Natural killer cell (primary cell): ENCODE data around the gene SULT1C3. TPM values are rescaled to one million over a fixed set of nuclear protein-coding genes. Genes with fewer than 3 reads are reported as not detected.
"Not testable (repeated sequence)": the region's sequence is repeated elsewhere in the genome, so short reads cannot be mapped to it uniquely, and the experiment has no call there.

Experiments
- ATAC-seq, 3 donors: fragments of 150-1000 bp in 2 of 3; fragments of 200-7000 bp in 1 of 3; cut with Tn5 transposase; 1 replicate in 1 of 3; 2 replicates in 2 of 3; pipeline ENCODE4 v1.10.0; 2021; ENCODE audit warnings: mild to moderate bottlenecking in 2 of 3, moderate library complexity in 2 of 3
- DNase-seq, 2 donors: peaks; one replicate each; pipeline versions ENCODE4 v3.0.0 to v3.0.0-alpha.2; 2013 to 2021; ENCODE audit warnings: mixed read lengths in 1 of 2
- H3K27ac ChIP-seq: one replicate; pipeline ENCODE4 v1.5.1; 2013; ENCODE audit warnings: mild to moderate bottlenecking, low read length
- H3K27me3 ChIP-seq: one replicate; pipeline ENCODE4 v1.6.1; 2013; ENCODE audit warnings: low read length; ENCODE audit not compliant: control insufficient read depth, insufficient read depth
- H3K36me3 ChIP-seq: one replicate; pipeline ENCODE4 v1.6.1; 2013; ENCODE audit warnings: low read length; ENCODE audit not compliant: control insufficient read depth, insufficient read depth
- H3K4me1 ChIP-seq: one replicate; pipeline ENCODE4 v1.6.1; 2013; ENCODE audit warnings: low read length; ENCODE audit not compliant: control insufficient read depth, insufficient read depth
- H3K4me3 ChIP-seq: one replicate; pipeline ENCODE4 v1.5.1; 2013; ENCODE audit warnings: low read length
- H3K9me3 ChIP-seq: one replicate; pipeline ENCODE4 v1.6.1; 2013; ENCODE audit warnings: low read length; ENCODE audit not compliant: control insufficient read depth, insufficient read depth
- H3K27ac Mint-ChIP-seq, 2 donors: one replicate each; pipeline ENCODE4 v1.8.0; 2022; ENCODE audit warnings: mild to moderate bottlenecking in 2 of 2, mixed read lengths in 2 of 2, moderate library complexity in 1 of 2
- H3K27me3 Mint-ChIP-seq, 2 donors: one replicate each; pipeline ENCODE4 v1.8.0; 2022; ENCODE audit warnings: low read depth in 2 of 2, mixed read lengths in 2 of 2
- H3K36me3 Mint-ChIP-seq: one replicate; pipeline ENCODE4 v1.8.0; 2022; ENCODE audit warnings: mixed read lengths
- H3K4me1 Mint-ChIP-seq, 2 donors: one replicate each; pipeline ENCODE4 v1.8.0; 2022; ENCODE audit warnings: mixed read lengths in 2 of 2
- H3K4me3 Mint-ChIP-seq: one replicate; pipeline ENCODE4 v1.8.0; 2022; ENCODE audit warnings: mild to moderate bottlenecking, moderate library complexity, mixed read lengths
- H3K9me3 Mint-ChIP-seq, 2 donors: one replicate each; pipeline ENCODE4 v1.8.0; 2022; ENCODE audit warnings: mixed read lengths in 2 of 2
- CTCF ChIP-seq: fragments of 200-600 bp; IDR thresholded peaks from one replicate; pipeline ENCODE4 v1.8.0; 2022; ENCODE audit warnings: antibody characterized with exemption
- WGBS: methylation state at CpG from one replicate; pipeline ENCODE4 v1.1.7; 2013; ENCODE audit warnings: missing lambda C conversion rate; ENCODE audit not compliant: insufficient coverage; 5-methylcytosine and 5-hydroxymethylcytosine counted together
- intact Hi-C: fragments of 100-400 bp; cut with micrococcal nuclease; formaldehyde crosslinking; loops from one replicate; pipeline ENCODE4 v1.14.2; 2022
- total RNA-seq, 4 donors: library from RNA; stranded (reverse); fragments of 120-200 nt in 1 of 4; gene quantifications; one replicate each; pipeline versions ENCODE4 v1.2.3 to v1.2.4, GENCODE V29; 2013 to 2022

SULT1C3 gene
- total RNA-seq, 3 donors from 2014 or later (not counting 1 experiment from before 2014, with no cell fraction given), result not detected

GRCh38 chr2:108271691-108272253 lies 32.0 kb downstream of the SULT1C3 start:
- Histone ChIP-seq H3K4me1 (no peaks in the 10 kb centered on the region), H3K4me3 (no peak overlapping the region), H3K27me3 (no peaks in the 10 kb centered on the region), H3K27ac (no peak overlapping the region), H3K36me3 (no peaks in the 10 kb centered on the region), H3K9me3 (no peaks in the 10 kb centered on the region)
- WGBS, result 91% methylated on average over 7 of the region's 7 CpGs
- Mint-ChIP-seq H3K4me3 (no peak overlapping the region), H3K27ac (no peak overlapping the region), H3K4me1 (no peaks in the 10 kb centered on the region), H3K36me3 (no peaks in the 10 kb centered on the region), H3K9me3 (no peaks in the 10 kb centered on the region), H3K27me3 (peaks cover 0 to 2% of the 10 kb centered on the region in 2 donors)
- intact Hi-C loops, result no loop called here
- no peak for DNase-seq
- TF ChIP-seq CTCF, result no peak
- no peak for ATAC-seq

- H3K27ac Mint-ChIP-seq, result no peak overlapping the region
- H3K36me3 Mint-ChIP-seq, result no peaks in the 10 kb centered on the region
Measured at GRCh38 chr2:108278631-108279030, 38.9 kb downstream of the SULT1C3 start.

GRCh38 chr2:108279468-108279867 lies 39.7 kb downstream of the SULT1C3 start:
- Histone ChIP-seq H3K4me3 (no peak overlapping the region), H3K36me3 (no peaks in the 10 kb centered on the region), H3K4me1 (no peaks in the 10 kb centered on the region), H3K27me3 (no peaks in the 10 kb centered on the region), H3K27ac (no peak overlapping the region), H3K9me3 (no peaks in the 10 kb centered on the region)
- H3K27me3 Mint-ChIP-seq, result peaks cover 0 to 5% of the 10 kb centered on the region in 2 donors
- DNase-seq, result no peak
- H3K4me3 Mint-ChIP-seq, result no peak overlapping the region
- H3K27ac Mint-ChIP-seq, result no peak overlapping the region
- no peak for ATAC-seq
- H3K4me1 Mint-ChIP-seq, result no peaks in the 10 kb centered on the region
- 83% methylated on average over 4 of the region's 5 CpGs for WGBS
- no peaks in the 10 kb centered on the region for H3K9me3 Mint-ChIP-seq
- TF ChIP-seq CTCF, result no peak
- H3K36me3 Mint-ChIP-seq, result no peaks in the 10 kb centered on the region
- intact Hi-C loops, result no loop called here

More at GRCh38 chr2:108278631-108279030, 38.9 kb downstream of the SULT1C3 start:
- Histone ChIP-seq H3K9me3 (no peaks in the 10 kb centered on the region), H3K27me3 (no peaks in the 10 kb centered on the region), H3K4me3 (no peak overlapping the region), H3K36me3 (no peaks in the 10 kb centered on the region), H3K4me1 (no peaks in the 10 kb centered on the region), H3K27ac (no peak overlapping the region)
- WGBS, result 100% methylated on average over 1 of the region's 2 CpGs
- Mint-ChIP-seq H3K9me3 (no peaks in the 10 kb centered on the region), H3K27me3 (peaks cover 0 to 5% of the 10 kb centered on the region in 2 donors), H3K4me1 (no peaks in the 10 kb centered on the region), H3K4me3 (no peak overlapping the region)
- DNase-seq (no peak), ATAC-seq (no peak)
- TF ChIP-seq CTCF, result no peak
- intact Hi-C loops, result no loop called here

- no peak for TF ChIP-seq CTCF
- Mint-ChIP-seq H3K9me3 (peaks cover 0 to 3% of the 10 kb centered on the region in 2 donors), H3K27ac (no peak overlapping the region), H3K4me1 (no peaks in the 10 kb centered on the region), H3K36me3 (no peaks in the 10 kb centered on the region), H3K4me3 (no peak overlapping the region), H3K27me3 (peaks cover 0 to 5% of the 10 kb centered on the region in 2 donors)
- no peak overlapping the region for H3K27ac ChIP-seq
- H3K9me3 ChIP-seq, result no peaks in the 10 kb centered on the region
- no peaks in the 10 kb centered on the region for H3K36me3 ChIP-seq
- DNase-seq (no peak), ATAC-seq (no peak)
- 59% methylated on average over 3 of the region's 3 CpGs for whole genome bisulfite sequencing
- no peak overlapping the region for H3K4me3 ChIP-seq
- intact Hi-C loops, result no loop called here
- H3K27me3 ChIP-seq, result no peaks in the 10 kb centered on the region
- no peaks in the 10 kb centered on the region for H3K4me1 ChIP-seq
Measured at GRCh38 chr2:108280466-108280865, 40.7 kb downstream of the SULT1C3 start.

GRCh38 chr2:108284566-108284965 lies 44.8 kb downstream of the SULT1C3 start:
- H3K4me3 Mint-ChIP-seq, ATAC-seq: not testable (repeated sequence)

More at GRCh38 chr2:108284566-108284965, 44.8 kb downstream of the SULT1C3 start:
- H3K27me3 ChIP-seq, H3K4me3 ChIP-seq, H3K27me3 Mint-ChIP-seq, H3K36me3 ChIP-seq, intact Hi-C loops, H3K27ac ChIP-seq, H3K27ac Mint-ChIP-seq, H3K9me3 Mint-ChIP-seq, H3K4me1 ChIP-seq, DNase-seq, H3K36me3 Mint-ChIP-seq, H3K4me1 Mint-ChIP-seq, H3K9me3 ChIP-seq: not testable (repeated sequence)
- whole genome bisulfite sequencing, result 93% methylated on average over 5 of the region's 7 CpGs
